NB4 (cell line): Measurements from ENCODE around the gene ZYX.
"Not testable (repeated sequence)": the region's sequence is repeated elsewhere in the genome, so short reads cannot be mapped to it uniquely, and the experiment has no call there.

ENCODE experiments used
- DNase-seq: peaks from one replicate; pipeline ENCODE4 v3.0.0; 2010; ENCODE audit warnings: low read depth
- H3K4me3 ChIP-seq: one replicate; pipeline ENCODE4 v1.5.1; 2011; ENCODE audit warnings: mild to moderate bottlenecking, low read depth, low read length, moderate library complexity
- CTCF ChIP-seq: IDR thresholded peaks from one replicate; pipeline ENCODE4 v1.5.1; 2012; ENCODE audit warnings: low read depth, low read length
- MAX ChIP-seq: IDR thresholded peaks from 2 replicates; pipeline ENCODE4 v1.6.1; 2011; ENCODE audit warnings: low read depth, low read length
- MYC ChIP-seq: IDR thresholded peaks from 2 replicates; pipeline ENCODE4 v1.6.1; 2011; ENCODE audit warnings: low read depth, low read length
- POLR2A ChIP-seq: IDR thresholded peaks from 2 replicates; pipeline ENCODE4 v1.6.1; 2011; ENCODE audit warnings: mild to moderate bottlenecking; ENCODE audit not compliant: insufficient read length; ENCODE audit errors: extremely low read depth

The ZYX gene

GRCh38 chr7:143415742-143416397, 34.7 kb downstream of the ZYX start:
- H3K4me3 ChIP-seq = no peak overlapping the region
- no peak for TF ChIP-seq MAX
- DNase-seq = no peak

- TF ChIP-seq MAX = no peak
- TF ChIP-seq POLR2A = no peak
- peak; percentile 77 for TF ChIP-seq CTCF
- TF ChIP-seq MYC = no peak
- DNase-seq = peak; percentile 80
- H3K4me3 ChIP-seq = no peak overlapping the region
Measured at GRCh38 chr7:143416565-143417149, 35.5 kb downstream of the ZYX start.

GRCh38 chr7:143417734-143418383, 36.7 kb downstream of the ZYX start:
- no peak for DNase-seq
- TF ChIP-seq CTCF = no peak
- no peak for TF ChIP-seq POLR2A
- TF ChIP-seq MAX = no peak
- TF ChIP-seq MYC = no peak
- H3K4me3 ChIP-seq = no peak overlapping the region

GRCh38 chr7:143418681-143419458, 37.7 kb downstream of the ZYX start:
- DNase-seq = no peak

GRCh38 chr7:143419880-143420279, 38.7 kb downstream of the ZYX start:
- TF ChIP-seq CTCF = no peak
- no peak for DNase-seq
- H3K4me3 ChIP-seq = no peak overlapping the region

More at GRCh38 chr7:143418681-143419458, 37.7 kb downstream of the ZYX start:
- no peak overlapping the region for H3K4me3 ChIP-seq
- no peak for TF ChIP-seq POLR2A

- H3K4me3 ChIP-seq, DNase-seq: not testable (repeated sequence)
Measured at GRCh38 chr7:143420624-143421023, 39.5 kb downstream of the ZYX start.

- H3K4me3 ChIP-seq = no peak overlapping the region
- no peak for TF ChIP-seq MYC
- no peak for TF ChIP-seq MAX
- TF ChIP-seq POLR2A = no peak
- TF ChIP-seq CTCF = no peak
- DNase-seq = no peak
Measured at GRCh38 chr7:143422033-143422432, 40.9 kb downstream of the ZYX start.

- H3K4me3 ChIP-seq, DNase-seq: not testable (repeated sequence)
Measured at GRCh38 chr7:143424476-143424875, 43.3 kb downstream of the ZYX start.
